ENCODE data around the gene BCAS4.
"Not testable (repeated sequence)": the region's sequence is repeated elsewhere in the genome, so short reads cannot be mapped to it uniquely, and the experiment has no call there.

BCAS4 gene

DNA sequence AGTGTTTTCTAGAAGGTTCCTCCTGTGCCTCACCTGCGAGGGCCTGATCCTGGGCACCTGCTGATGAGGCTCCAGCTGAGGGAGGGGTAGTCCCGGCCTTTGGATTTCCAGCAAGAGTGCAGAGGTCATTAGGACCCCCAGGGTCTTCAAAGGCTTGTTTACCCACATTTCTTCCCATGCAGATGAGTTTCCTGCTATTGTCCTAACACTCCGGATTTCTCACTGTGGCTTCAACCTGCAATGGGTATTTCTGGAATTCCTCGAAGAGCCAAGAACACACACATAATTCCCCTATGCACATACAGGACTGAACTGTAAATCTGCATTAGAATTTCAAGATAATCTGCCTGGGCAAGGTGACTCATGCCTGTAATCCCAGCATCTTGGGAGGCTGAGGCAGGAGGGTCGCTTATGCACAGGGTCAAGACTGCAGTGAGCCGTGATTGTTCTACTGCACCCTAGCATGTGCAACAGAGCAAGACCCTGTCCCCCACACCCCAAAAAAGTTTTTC is 82.4 kb downstream of the BCAS4 start:
- H3K4me3 ChIP-seq (ENCODE audit: low read depth, low read length) = no peak overlapping the region
- TF ChIP-seq ZNF48 (tag by site-specific recombination; IDR thresholded peaks at IDR 0.05) (no peak), ZNF747 (tag by site-specific recombination; IDR thresholded peaks at IDR 0.05) (no peak), ZNF544 (tag by site-specific recombination; IDR thresholded peaks at IDR 0.05) (no peak), ZNF214 (tag by site-specific recombination; IDR thresholded peaks at IDR 0.05; ENCODE audit: borderline replicate concordance) (no peak), ZNF791 (tag by site-specific recombination; IDR thresholded peaks at IDR 0.05) (no peak), ZNF140 (tag by site-specific recombination; IDR thresholded peaks at IDR 0.05) (no peak), ZNF76 (tag by site-specific recombination; IDR thresholded peaks at IDR 0.05; ENCODE audit: borderline replicate concordance, low read depth) (no peak), ZNF624 (tag by site-specific recombination; IDR thresholded peaks at IDR 0.05) (no peak), ZFP3 (tag by site-specific recombination; IDR thresholded peaks at IDR 0.05; ENCODE audit: low read depth) (no peak), ZXDB (tag by site-specific recombination; IDR thresholded peaks at IDR 0.05) (no peak), ZFP69B (tag by site-specific recombination; IDR thresholded peaks at IDR 0.05) (no peak), ZNF473 (tag by site-specific recombination; IDR thresholded peaks at IDR 0.05) (no peak)
- TF ChIP-seq, protein P1, sequence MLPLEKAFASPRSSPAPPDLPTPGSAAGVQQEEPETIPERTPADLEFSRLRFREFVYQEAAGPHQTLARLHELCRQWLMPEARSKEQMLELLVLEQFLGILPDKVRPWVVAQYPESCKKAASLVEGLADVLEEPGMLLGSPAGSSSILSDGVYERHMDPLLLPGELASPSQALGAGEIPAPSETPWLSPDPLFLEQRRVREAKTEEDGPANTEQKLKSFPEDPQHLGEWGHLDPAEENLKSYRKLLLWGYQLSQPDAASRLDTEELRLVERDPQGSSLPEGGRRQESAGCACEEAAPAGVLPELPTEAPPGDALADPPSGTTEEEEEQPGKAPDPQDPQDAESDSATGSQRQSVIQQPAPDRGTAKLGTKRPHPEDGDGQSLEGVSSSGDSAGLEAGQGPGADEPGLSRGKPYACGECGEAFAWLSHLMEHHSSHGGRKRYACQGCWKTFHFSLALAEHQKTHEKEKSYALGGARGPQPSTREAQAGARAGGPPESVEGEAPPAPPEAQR (tag by site-specific recombination; IDR thresholded peaks at IDR 0.05) = no peak
- CTCF ChIA-PET = interaction anchor here (0.6 kb wide), 1 partner anchor 367 kb away, joined by 4 read pairs; the partner anchor contains the start of gene PTPN1
- peaks cover 0 to 10% of the 10 kb centered on the region in 2 experiments; a peak in 1 of 3 replicates for H3K36me3 ChIP-seq (ENCODE audit: control insufficient read depth in 2 of 2, insufficient read depth in 1 of 2, low read length in 2 of 2)
- POLR2A ChIA-PET = no interaction called here
- no peak overlapping the region for H3K27ac ChIP-seq (ENCODE audit: extremely low read depth, low read depth, low read length)
- H3K9me3 ChIP-seq (ENCODE audit: control insufficient read depth, insufficient read depth, low read depth, low read length) = no peaks in the 10 kb centered on the region
- no peaks in the 10 kb centered on the region for H3K4me1 ChIP-seq (ENCODE audit: control insufficient read depth, insufficient read depth, low read length)

DNA sequence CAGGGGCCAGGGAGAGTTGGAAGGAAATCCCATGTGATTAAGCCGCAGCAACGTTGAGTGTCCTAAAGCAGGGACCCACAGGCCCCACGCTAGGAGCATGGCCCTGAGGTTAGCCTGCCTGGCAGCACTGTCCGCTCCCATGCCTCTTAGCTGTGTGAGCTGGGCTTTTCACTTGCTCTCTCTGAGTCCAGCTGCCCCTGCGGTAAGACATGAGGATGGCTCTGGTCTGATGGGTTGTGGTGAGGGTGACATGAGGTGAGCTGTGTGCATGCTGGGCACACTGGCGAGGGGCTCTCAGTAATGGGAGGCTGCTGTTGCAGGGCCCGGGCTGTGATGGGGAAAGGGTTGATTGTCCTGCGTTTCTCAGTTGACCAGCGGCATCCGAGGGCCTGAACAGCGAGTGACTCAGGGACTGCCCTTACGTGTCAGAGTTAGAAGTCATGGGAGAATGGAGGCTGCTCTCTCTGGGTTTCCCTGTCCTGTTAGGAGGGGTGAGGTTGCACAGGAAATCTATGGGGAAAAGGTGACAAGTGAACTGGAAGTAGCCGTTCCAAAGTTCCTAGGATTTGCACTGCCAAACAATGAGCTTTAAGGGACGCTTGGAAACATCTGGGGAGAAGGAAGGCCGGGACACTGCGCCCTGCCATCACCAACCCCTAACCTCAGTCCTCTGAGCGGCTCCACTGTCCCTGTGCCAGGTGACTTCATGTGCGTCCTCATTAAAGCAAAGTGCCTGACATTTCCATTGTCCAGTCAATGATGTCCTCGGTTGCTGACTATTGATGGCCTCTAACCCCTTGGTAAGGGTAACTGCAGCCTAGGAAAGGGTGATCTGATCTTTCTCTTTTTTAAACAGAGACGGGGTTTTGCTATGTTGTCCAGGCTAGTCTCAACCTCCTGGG is 85.0 kb downstream of the BCAS4 start:
- ChIA-PET POLR2A (no interaction called here), CTCF (interaction anchor here (0.6 kb wide), 1 partner anchor 90 kb away, joined by 3 read pairs; no protein-coding TSS in a partner anchor)
- TF ChIP-seq, protein P2, sequence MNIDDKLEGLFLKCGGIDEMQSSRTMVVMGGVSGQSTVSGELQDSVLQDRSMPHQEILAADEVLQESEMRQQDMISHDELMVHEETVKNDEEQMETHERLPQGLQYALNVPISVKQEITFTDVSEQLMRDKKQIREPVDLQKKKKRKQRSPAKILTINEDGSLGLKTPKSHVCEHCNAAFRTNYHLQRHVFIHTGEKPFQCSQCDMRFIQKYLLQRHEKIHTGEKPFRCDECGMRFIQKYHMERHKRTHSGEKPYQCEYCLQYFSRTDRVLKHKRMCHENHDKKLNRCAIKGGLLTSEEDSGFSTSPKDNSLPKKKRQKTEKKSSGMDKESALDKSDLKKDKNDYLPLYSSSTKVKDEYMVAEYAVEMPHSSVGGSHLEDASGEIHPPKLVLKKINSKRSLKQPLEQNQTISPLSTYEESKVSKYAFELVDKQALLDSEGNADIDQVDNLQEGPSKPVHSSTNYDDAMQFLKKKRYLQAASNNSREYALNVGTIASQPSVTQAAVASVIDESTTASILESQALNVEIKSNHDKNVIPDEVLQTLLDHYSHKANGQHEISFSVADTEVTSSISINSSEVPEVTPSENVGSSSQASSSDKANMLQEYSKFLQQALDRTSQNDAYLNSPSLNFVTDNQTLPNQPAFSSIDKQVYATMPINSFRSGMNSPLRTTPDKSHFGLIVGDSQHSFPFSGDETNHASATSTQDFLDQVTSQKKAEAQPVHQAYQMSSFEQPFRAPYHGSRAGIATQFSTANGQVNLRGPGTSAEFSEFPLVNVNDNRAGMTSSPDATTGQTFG (tag by site-specific recombination; IDR thresholded peaks at IDR 0.05; ENCODE audit: borderline replicate concordance) = no peak
- no peak for TF ChIP-seq ZXDB (tag by site-specific recombination; IDR thresholded peaks at IDR 0.05)

DNA sequence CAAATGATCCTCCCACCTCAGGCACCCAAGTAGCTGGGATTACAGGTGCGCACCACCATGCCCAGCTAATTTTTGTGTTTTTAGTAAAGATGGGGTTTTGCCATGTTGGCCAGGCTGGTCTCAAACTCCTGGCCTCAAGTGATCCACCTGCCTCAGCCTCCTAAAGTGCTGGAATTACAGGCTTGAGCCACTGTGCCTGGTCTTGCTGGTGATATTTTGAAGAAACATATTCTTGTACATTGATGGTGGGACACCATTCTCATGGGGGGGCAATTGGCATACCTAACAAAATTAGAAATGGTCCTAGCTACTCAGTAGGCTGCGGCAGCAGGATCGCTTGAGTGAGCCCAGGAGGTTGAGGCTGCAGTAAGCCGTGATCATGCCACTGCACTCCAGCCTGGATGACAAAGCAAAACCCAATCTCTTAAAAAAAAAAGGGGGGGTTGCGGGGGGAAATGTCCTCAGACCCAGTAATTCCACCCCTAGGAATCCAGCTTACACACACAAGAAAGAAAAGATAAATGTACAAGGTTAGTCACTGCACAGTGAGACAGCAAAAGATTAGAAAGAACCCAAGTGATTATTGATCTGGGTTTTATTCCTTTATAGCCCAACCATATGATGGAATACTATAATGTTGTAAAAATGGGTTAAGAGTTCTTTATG is 87.0 kb downstream of the BCAS4 start:
- H3K9me3 ChIP-seq (ENCODE audit: control insufficient read depth, insufficient read depth, low read depth, low read length); H3K4me3 ChIP-seq (ENCODE audit: low read depth, low read length); H3K4me1 ChIP-seq (ENCODE audit: control insufficient read depth, insufficient read depth, low read length); POLR2A ChIA-PET; H3K27ac ChIP-seq (ENCODE audit: extremely low read depth, low read depth, low read length); H3K36me3 ChIP-seq (ENCODE audit: control insufficient read depth in 2 of 2, insufficient read depth in 1 of 2, low read length in 2 of 2); CTCF ChIA-PET: not testable (repeated sequence)

More for the DNA sequence above, 85.0 kb downstream of the BCAS4 start:
- Histone ChIP-seq H3K36me3 (ENCODE audit: control insufficient read depth in 2 of 2, insufficient read depth in 1 of 2, low read length in 2 of 2) (peaks cover 0 to 10% of the 10 kb centered on the region in 2 experiments; a peak in 1 of 3 replicates), H3K9me3 (ENCODE audit: control insufficient read depth, insufficient read depth, low read depth, low read length) (no peaks in the 10 kb centered on the region), H3K4me1 (ENCODE audit: control insufficient read depth, insufficient read depth, low read length) (no peaks in the 10 kb centered on the region), H3K4me3 (ENCODE audit: low read depth, low read length) (no peak overlapping the region), H3K27ac (ENCODE audit: extremely low read depth, low read depth, low read length) (no peak overlapping the region)
